PFSK-1 (cell line): ENCODE results near the gene GAS7.

Experiments used
- POLR2AphosphoS5 ChIP-seq: IDR thresholded peaks from 2 replicates; pipeline ENCODE4 v1.6.1; 2012; ENCODE audit warnings: low read depth, mild to moderate bottlenecking, control low read depth, low read length, moderate library complexity
- REST ChIP-seq, 2 experiments: IDR thresholded peaks; 2 replicates each; pipeline versions ENCODE4 v1.6.1 to v1.8.0; 2011 to 2012; ENCODE audit warnings: low read depth in 2 of 2, low read length in 2 of 2, control low read depth in 1 of 2, inconsistent platforms in 1 of 2, mild to moderate bottlenecking in 1 of 2, moderate library complexity in 1 of 2; ENCODE audit not compliant: insufficient read depth in 1 of 2
- SIN3A ChIP-seq: IDR thresholded peaks from 2 replicates; pipeline ENCODE4 v1.6.1; 2012; ENCODE audit warnings: mild to moderate bottlenecking, low read length, moderate library complexity, borderline replicate concordance; ENCODE audit not compliant: insufficient read depth
- TAF1 ChIP-seq: IDR thresholded peaks from 2 replicates; pipeline ENCODE4 v1.6.1; 2012; ENCODE audit warnings: low read length, control low read depth, borderline replicate concordance; ENCODE audit not compliant: insufficient read depth

GRCh38 chr17:10105513-10106001 lies 92.8 kb downstream of the GAS7 start:
- TF ChIP-seq SIN3A (no peak), POLR2AphosphoS5 (no peak), REST (IDR thresholded peaks at IDR 0.05; ENCODE audit: insufficient read depth in 1 of 2, low read depth in 2 of 2, low read length in 2 of 2) (no peak), TAF1 (no peak)
